ENCODE results near the gene ADAMTS19.

DNA sequence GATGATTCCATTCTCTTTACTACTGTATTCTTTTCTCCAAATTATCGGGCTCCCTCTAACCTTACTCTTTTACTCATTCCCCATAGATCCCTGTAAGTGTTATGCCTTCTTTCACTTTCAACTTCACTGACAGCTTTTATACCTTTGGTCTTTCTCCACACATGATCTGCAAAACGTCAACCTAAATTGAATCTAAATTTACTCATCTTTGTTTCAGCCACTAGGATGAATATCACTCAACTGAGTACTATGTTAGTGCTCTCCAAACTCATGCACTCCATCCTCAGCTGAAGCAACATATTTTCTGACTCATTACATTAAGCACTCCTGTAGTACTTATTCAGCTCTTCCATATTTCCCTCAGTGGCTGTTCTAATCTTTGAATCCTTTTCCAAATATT is 133.4 kb downstream of the ADAMTS19 start:
- TF ChIP-seq, protein P1, sequence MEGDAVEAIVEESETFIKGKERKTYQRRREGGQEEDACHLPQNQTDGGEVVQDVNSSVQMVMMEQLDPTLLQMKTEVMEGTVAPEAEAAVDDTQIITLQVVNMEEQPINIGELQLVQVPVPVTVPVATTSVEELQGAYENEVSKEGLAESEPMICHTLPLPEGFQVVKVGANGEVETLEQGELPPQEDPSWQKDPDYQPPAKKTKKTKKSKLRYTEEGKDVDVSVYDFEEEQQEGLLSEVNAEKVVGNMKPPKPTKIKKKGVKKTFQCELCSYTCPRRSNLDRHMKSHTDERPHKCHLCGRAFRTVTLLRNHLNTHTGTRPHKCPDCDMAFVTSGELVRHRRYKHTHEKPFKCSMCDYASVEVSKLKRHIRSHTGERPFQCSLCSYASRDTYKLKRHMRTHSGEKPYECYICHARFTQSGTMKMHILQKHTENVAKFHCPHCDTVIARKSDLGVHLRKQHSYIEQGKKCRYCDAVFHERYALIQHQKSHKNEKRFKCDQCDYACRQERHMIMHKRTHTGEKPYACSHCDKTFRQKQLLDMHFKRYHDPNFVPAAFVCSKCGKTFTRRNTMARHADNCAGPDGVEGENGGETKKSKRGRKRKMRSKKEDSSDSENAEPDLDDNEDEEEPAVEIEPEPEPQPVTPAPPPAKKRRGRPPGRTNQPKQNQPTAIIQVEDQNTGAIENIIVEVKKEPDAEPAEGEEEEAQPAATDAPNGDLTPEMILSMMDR (optimal IDR thresholded peaks at IDR 0.05 in 1 of 3, IDR thresholded peaks at IDR 0.05 in 1 of 3, conservative IDR thresholded peaks at IDR 0.05 in 1 of 3; ENCODE audit: extremely low read depth in 1 of 3, insufficient read depth in 2 of 3, low read length in 3 of 3) = no peak
- no peak for TF ChIP-seq EZH2 (IDR thresholded peaks at IDR 0.05; ENCODE audit: low read length)

Measured in keratinocyte (primary cell).